Measurements from ENCODE around the gene ARHGEF10L. TPM values are rescaled to one million over a fixed set of nuclear protein-coding genes. Genes with fewer than 3 reads are reported as not detected.
A peak's percentile ranks its signal among the peaks of the same experiment; 100 is the strongest.

The ARHGEF10L gene
- total and polyA plus RNA-seq, 4 donors = 15.0 to 43.4 (median 24.3) TPM

DNA sequence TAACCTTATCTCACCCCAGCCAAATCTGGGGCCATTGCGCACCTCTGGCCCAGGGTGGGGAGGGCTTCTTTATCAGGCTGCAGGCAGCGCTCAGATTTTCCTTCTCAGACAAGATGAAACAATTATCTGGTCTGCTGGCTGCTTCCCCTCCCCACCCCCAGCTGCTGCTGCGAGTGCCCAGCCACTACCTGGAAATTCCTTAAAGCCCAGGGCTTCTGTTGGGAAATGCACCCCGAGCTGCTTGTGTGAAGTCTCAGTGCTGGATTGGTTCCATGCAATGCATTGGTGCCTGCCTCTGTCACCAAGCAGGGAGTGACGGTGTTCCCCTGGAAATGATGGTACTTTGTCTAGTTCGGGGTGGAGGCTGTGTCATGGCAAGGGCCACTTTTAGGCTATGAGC, 197.1 kb downstream of the ARHGEF10L start:
- DNase-seq (no peak), ATAC-seq (ENCODE audit: insufficient read depth, low FRiP score) (no peak)
- H3K27me3 ChIP-seq (ENCODE audit: control insufficient read depth in 3 of 3, insufficient read depth in 3 of 3, low read length in 2 of 3) = peaks cover 0 to 8% (median 0%) of the 10 kb centered on the region in 3 donors

DNA sequence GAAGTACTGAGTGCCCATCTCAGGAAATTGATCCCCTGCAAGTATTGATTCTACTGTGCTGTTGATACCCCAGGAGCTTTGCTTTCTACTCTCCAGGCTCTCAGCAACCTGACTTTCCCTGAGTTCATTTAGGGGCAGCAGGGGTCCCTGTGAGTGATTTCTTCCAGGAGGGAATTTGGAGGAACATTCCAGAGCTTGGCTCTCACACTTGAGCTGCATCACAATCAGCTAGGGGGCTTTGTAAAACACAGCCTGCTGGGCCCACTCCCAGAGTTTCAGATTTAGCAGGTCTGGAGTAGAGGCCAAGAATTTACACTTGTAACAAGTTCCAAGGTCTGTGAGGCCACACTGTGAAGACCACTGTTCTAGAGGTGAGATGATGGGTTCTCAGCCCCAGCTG, 199.6 kb downstream of the ARHGEF10L start:
- no peak for TF ChIP-seq CTCF (IDR thresholded peaks at IDR 0.05; ENCODE audit: control extremely low read depth, extremely low read depth)
- H3K4me3 ChIP-seq = no peak overlapping the region
- H3K27me3 ChIP-seq (ENCODE audit: control insufficient read depth in 3 of 3, insufficient read depth in 3 of 3, low read length in 2 of 3) = peaks cover 0 to 5% (median 0%) of the 10 kb centered on the region in 3 donors
- peaks cover 0 to 1% (median 0%) of the 10 kb centered on the region in 4 donors for H3K9me3 ChIP-seq (ENCODE audit: control insufficient read depth in 4 of 4, insufficient read depth in 3 of 4, low read length in 3 of 4)
- H3K4me1 ChIP-seq (ENCODE audit: control insufficient read depth in 5 of 5, insufficient read depth in 5 of 5, low read length in 5 of 5) = peaks cover 0 to 31% (median 6%) of the 10 kb centered on the region in 5 donors
- no peak overlapping the region for H3K9ac ChIP-seq (ENCODE audit: insufficient read depth in 1 of 2, low read length in 2 of 2)
- DNase-seq (no peak), ATAC-seq (ENCODE audit: insufficient read depth, low FRiP score) (no peak)
- no peak overlapping the region for H3K27ac ChIP-seq (ENCODE audit: low read depth in 1 of 2, low read length in 1 of 2)
- no peaks in the 10 kb centered on the region for H3K36me3 ChIP-seq (ENCODE audit: control insufficient read depth in 4 of 4, insufficient read depth in 4 of 4, low read length in 4 of 4)

More for the DNA sequence above, 197.1 kb downstream of the ARHGEF10L start:
- no peak overlapping the region for H3K27ac ChIP-seq (ENCODE audit: low read depth in 1 of 2, low read length in 1 of 2)
- TF ChIP-seq CTCF (IDR thresholded peaks at IDR 0.05; ENCODE audit: control extremely low read depth, extremely low read depth) = no peak
- peaks cover 0 to 9% (median 0%) of the 10 kb centered on the region in 5 donors for H3K4me1 ChIP-seq (ENCODE audit: control insufficient read depth in 5 of 5, insufficient read depth in 5 of 5, low read length in 5 of 5)
- 63 to 75% methylated on average over 6 of the region's 6 CpGs for WGBS, 2 donors
- H3K9ac ChIP-seq (ENCODE audit: insufficient read depth in 1 of 2, low read length in 2 of 2) = no peak overlapping the region
- H3K4me3 ChIP-seq = no peak overlapping the region
- peaks cover 0 to under 1% (median 0%) of the 10 kb centered on the region in 4 donors for H3K9me3 ChIP-seq (ENCODE audit: control insufficient read depth in 4 of 4, insufficient read depth in 3 of 4, low read length in 3 of 4)
- no peaks in the 10 kb centered on the region for H3K36me3 ChIP-seq (ENCODE audit: control insufficient read depth in 4 of 4, insufficient read depth in 4 of 4, low read length in 4 of 4)

GRCh38 chr1:17741052-17741451, 201.6 kb downstream of the ARHGEF10L start:
- Histone ChIP-seq H3K4me1 (ENCODE audit: control insufficient read depth in 5 of 5, insufficient read depth in 5 of 5, low read length in 5 of 5) (peaks cover 0 to 43% (median 11%) of the 10 kb centered on the region in 5 donors), H3K27me3 (ENCODE audit: control insufficient read depth in 3 of 3, insufficient read depth in 3 of 3, low read length in 2 of 3) (peaks cover 0 to 3% (median 0%) of the 10 kb centered on the region in 3 donors), H3K9ac (ENCODE audit: insufficient read depth in 1 of 2, low read length in 2 of 2) (no peak overlapping the region), H3K9me3 (ENCODE audit: control insufficient read depth in 4 of 4, insufficient read depth in 3 of 4, low read length in 3 of 4) (peaks cover 0 to 1% (median 0%) of the 10 kb centered on the region in 4 donors), H3K27ac (ENCODE audit: low read depth in 1 of 2, low read length in 1 of 2) (no peak overlapping the region), H3K36me3 (ENCODE audit: control insufficient read depth in 4 of 4, insufficient read depth in 4 of 4, low read length in 4 of 4) (no peaks in the 10 kb centered on the region), H3K4me3 (no peak overlapping the region)
- DNase-seq (no peak), ATAC-seq (ENCODE audit: insufficient read depth, low FRiP score) (no peak)
- no peak for TF ChIP-seq CTCF (IDR thresholded peaks at IDR 0.05; ENCODE audit: control extremely low read depth, extremely low read depth)
- WGBS, 2 donors = 75 to 82% methylated on average over 5 of the region's 5 CpGs

- ATAC-seq (ENCODE audit: insufficient read depth, low FRiP score) (no peak), DNase-seq (peak; percentile 91 to 98 (median 97))
- Histone ChIP-seq H3K4me3 (no peak overlapping the region), H3K4me1 (ENCODE audit: control insufficient read depth in 5 of 5, insufficient read depth in 5 of 5, low read length in 5 of 5) (peaks cover 0 to 43% (median 11%) of the 10 kb centered on the region in 5 donors), H3K36me3 (ENCODE audit: control insufficient read depth in 4 of 4, insufficient read depth in 4 of 4, low read length in 4 of 4) (no peaks in the 10 kb centered on the region), H3K9me3 (ENCODE audit: control insufficient read depth in 4 of 4, insufficient read depth in 3 of 4, low read length in 3 of 4) (peaks cover 0 to 4% (median 0%) of the 10 kb centered on the region in 4 donors), H3K27me3 (ENCODE audit: control insufficient read depth in 3 of 3, insufficient read depth in 3 of 3, low read length in 2 of 3) (peaks cover 0 to 3% (median 0%) of the 10 kb centered on the region in 3 donors), H3K27ac (ENCODE audit: low read depth in 1 of 2, low read length in 1 of 2) (no peak overlapping the region), H3K9ac (ENCODE audit: insufficient read depth in 1 of 2, low read length in 2 of 2) (no peak overlapping the region)
- TF ChIP-seq CTCF (IDR thresholded peaks at IDR 0.05; ENCODE audit: control extremely low read depth, extremely low read depth) = no peak
- 32 to 51% methylated on average over 5 of the region's 5 CpGs for WGBS, 2 donors
Observed at GRCh38 chr1:17742583-17742982, 203.1 kb downstream of the ARHGEF10L start.

Data from lung (tissue), 12 donors.